GM10248 (cell line): Measurements from ENCODE around the gene SCN5A.

Experiments used
- CTCF ChIA-PET: fragments of 300-600 bp; sonication (Branson Sonifier 250); formaldehyde crosslinking; extraction: SDS; loops from one replicate; lab custom pipeline; 2021; ENCODE audit warnings: antibody characterized with exemption; lab: Yijun Ruan, JAX
- POLR2A ChIA-PET: fragments of 350-650 bp; sonication (Branson Sonifier 250); formaldehyde crosslinking; extraction: SDS; loops from one replicate; lab custom pipeline; 2020; ENCODE audit warnings: antibody characterized with exemption; lab: Yijun Ruan, JAX
- DNase-seq: peaks from one replicate; pipeline ENCODE4 v3.0.0; 2012; ENCODE audit errors: extremely low spot score
- CTCF ChIP-seq: IDR thresholded peaks from 2 replicates; pipeline ENCODE4 v1.5.1; 2012; ENCODE audit warnings: mild to moderate bottlenecking, low read depth; ENCODE audit errors: extremely low read depth, missing control alignments, control extremely low read depth

The SCN5A gene

GRCh38 chr3:38534604-38535003, 114.9 kb downstream of the SCN5A start:
- no peak for DNase-seq
- POLR2A ChIA-PET = interaction anchor here (0.6 kb wide), 1 partner anchor 529 kb away, joined by 3 read pairs; no protein-coding TSS in a partner anchor
- CTCF ChIA-PET = interaction anchor here (1.4 kb wide), 1 partner anchor 38 kb away, joined by 4 read pairs; the partner anchor contains the start of gene EXOG
- TF ChIP-seq CTCF = no peak

- ChIA-PET POLR2A (interaction anchor here (0.6 kb wide), 1 partner anchor 528 kb away, joined by 3 read pairs; no protein-coding TSS in a partner anchor), CTCF (interaction anchor here (1.4 kb wide), 1 partner anchor 38 kb away, joined by 4 read pairs; the partner anchor contains the start of gene EXOG)
- no peak for DNase-seq
- no peak for TF ChIP-seq CTCF
Observed at GRCh38 chr3:38534180-38534579, 115.3 kb downstream of the SCN5A start.

- CTCF ChIA-PET = no interaction called here
- no peak for DNase-seq
- TF ChIP-seq CTCF = no peak
- POLR2A ChIA-PET = no interaction called here
Observed at GRCh38 chr3:38533285-38533976, 116.1 kb downstream of the SCN5A start.

GRCh38 chr3:38532529-38532928, 117.0 kb downstream of the SCN5A start:
- CTCF ChIA-PET = interaction anchor here (4.8 kb wide), 1 partner anchor 12 kb away, joined by 36 read pairs; no protein-coding TSS in a partner anchor
- POLR2A ChIA-PET = no interaction called here
- no peak for DNase-seq
- no peak for TF ChIP-seq CTCF

GRCh38 chr3:38528457-38528856, 121.0 kb downstream of the SCN5A start:
- DNase-seq = no peak
- TF ChIP-seq CTCF = peak; percentile 21
- ChIA-PET CTCF (interaction anchor here (0.8 to 4.8 kb wide), 3 partner anchors 8 to 25 kb away, joined by 3 to 36 read pairs (median 3); no protein-coding TSS in a partner anchor), POLR2A (no interaction called here)

GRCh38 chr3:38526792-38527191, 122.7 kb downstream of the SCN5A start:
- ChIA-PET CTCF (no interaction called here), POLR2A (no interaction called here)
- no peak for TF ChIP-seq CTCF
- no peak for DNase-seq
